Tibial nerve (tissue), 4 donors: ENCODE measurements around the gene ACAP1.

ENCODE experiments used
- EP300 ChIP-seq, 2 donors: sonication (generic); formaldehyde crosslinking; IDR thresholded peaks; one replicate each; pipeline ENCODE4 v1.6.1; 2017; ENCODE audit warnings: antibody characterized with exemption in 2 of 2, mild to moderate bottlenecking in 1 of 2
- POLR2A ChIP-seq, 2 donors: fragments of 450-650 bp; IDR thresholded peaks; one replicate each; pipeline ENCODE4 v1.6.1; 2017; ENCODE audit warnings: antibody characterized with exemption in 2 of 2, mild to moderate bottlenecking in 2 of 2, moderate library complexity in 2 of 2
- TF ChIP-seq, protein P1 (sequence below), 5 experiments: fragments of 200-600 bp in 3 of 5; fragments of 450-650 bp in 2 of 5; sonication (generic) in 3 of 5; IDR thresholded peaks; one replicate each; pipeline ENCODE4 v1.5.1; 2016 to 2019; ENCODE audit warnings: antibody characterized with exemption in 5 of 5, mild to moderate bottlenecking in 3 of 5, moderate library complexity in 2 of 5

GRCh38 chr17:7328840-7329373, 7.4 kb upstream of the ACAP1 start, which contains the start of gene NEURL4:
- TF ChIP-seq POLR2A (IDR thresholded peaks at IDR 0.05) = no peak
- TF ChIP-seq, protein P1, sequence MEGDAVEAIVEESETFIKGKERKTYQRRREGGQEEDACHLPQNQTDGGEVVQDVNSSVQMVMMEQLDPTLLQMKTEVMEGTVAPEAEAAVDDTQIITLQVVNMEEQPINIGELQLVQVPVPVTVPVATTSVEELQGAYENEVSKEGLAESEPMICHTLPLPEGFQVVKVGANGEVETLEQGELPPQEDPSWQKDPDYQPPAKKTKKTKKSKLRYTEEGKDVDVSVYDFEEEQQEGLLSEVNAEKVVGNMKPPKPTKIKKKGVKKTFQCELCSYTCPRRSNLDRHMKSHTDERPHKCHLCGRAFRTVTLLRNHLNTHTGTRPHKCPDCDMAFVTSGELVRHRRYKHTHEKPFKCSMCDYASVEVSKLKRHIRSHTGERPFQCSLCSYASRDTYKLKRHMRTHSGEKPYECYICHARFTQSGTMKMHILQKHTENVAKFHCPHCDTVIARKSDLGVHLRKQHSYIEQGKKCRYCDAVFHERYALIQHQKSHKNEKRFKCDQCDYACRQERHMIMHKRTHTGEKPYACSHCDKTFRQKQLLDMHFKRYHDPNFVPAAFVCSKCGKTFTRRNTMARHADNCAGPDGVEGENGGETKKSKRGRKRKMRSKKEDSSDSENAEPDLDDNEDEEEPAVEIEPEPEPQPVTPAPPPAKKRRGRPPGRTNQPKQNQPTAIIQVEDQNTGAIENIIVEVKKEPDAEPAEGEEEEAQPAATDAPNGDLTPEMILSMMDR (IDR thresholded peaks at IDR 0.05) = no peak
- no peak for TF ChIP-seq EP300 (IDR thresholded peaks at IDR 0.05)
